ENCODE measurements around the gene ZNF711. TPM values are rescaled to one million over a fixed set of nuclear protein-coding genes. Genes with fewer than 3 reads are reported as not detected.
"Not testable (repeated sequence)": the region's sequence is repeated elsewhere in the genome, so short reads cannot be mapped to it uniquely, and the experiment has no call there.

The ZNF711 gene
- total RNA-seq, 4 donors from 2014 or later, result 2.6 to 6.8 (median 4.0) TPM

DNA sequence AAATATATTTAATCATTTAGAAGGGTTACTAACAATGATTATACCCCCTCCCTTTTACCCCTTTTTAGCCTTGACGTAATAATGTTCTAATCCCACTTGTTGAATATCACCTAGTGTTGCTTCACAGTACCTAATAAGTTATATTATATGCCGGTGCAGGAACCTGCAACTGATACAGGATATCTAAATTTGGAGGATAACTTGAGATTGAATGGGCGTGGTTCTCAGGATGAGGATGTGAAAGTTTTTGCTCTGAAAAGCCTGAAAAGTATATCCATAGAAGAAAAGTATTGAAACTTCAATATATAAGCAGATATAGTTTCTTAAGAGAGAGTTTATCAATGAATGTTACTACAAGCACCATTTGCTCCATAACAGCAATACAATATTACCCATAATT, 59.8 kb downstream of the ZNF711 start:
- WGBS, result 78% methylated on average over 3 of the region's 3 CpGs
- no peak for DNase-seq (ENCODE audit: low spot score in 2 of 2)
- Histone ChIP-seq H3K36me3 (no peaks in the 10 kb centered on the region), H3K9me3 (no peaks in the 10 kb centered on the region), H3K27ac (no peak overlapping the region), H3K27me3 (no peaks in the 10 kb centered on the region), H3K4me3 (no peak overlapping the region), H3K4me1 (no peaks in the 10 kb centered on the region)
- TF ChIP-seq, protein P1, sequence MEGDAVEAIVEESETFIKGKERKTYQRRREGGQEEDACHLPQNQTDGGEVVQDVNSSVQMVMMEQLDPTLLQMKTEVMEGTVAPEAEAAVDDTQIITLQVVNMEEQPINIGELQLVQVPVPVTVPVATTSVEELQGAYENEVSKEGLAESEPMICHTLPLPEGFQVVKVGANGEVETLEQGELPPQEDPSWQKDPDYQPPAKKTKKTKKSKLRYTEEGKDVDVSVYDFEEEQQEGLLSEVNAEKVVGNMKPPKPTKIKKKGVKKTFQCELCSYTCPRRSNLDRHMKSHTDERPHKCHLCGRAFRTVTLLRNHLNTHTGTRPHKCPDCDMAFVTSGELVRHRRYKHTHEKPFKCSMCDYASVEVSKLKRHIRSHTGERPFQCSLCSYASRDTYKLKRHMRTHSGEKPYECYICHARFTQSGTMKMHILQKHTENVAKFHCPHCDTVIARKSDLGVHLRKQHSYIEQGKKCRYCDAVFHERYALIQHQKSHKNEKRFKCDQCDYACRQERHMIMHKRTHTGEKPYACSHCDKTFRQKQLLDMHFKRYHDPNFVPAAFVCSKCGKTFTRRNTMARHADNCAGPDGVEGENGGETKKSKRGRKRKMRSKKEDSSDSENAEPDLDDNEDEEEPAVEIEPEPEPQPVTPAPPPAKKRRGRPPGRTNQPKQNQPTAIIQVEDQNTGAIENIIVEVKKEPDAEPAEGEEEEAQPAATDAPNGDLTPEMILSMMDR (IDR thresholded peaks at IDR 0.05), result no peak
- no peak for TF ChIP-seq POLR2AphosphoS5 (IDR thresholded peaks at IDR 0.05)
- TF ChIP-seq POLR2A (IDR thresholded peaks at IDR 0.05), result no peak
- TF ChIP-seq EP300 (IDR thresholded peaks at IDR 0.05), result no peak

DNA sequence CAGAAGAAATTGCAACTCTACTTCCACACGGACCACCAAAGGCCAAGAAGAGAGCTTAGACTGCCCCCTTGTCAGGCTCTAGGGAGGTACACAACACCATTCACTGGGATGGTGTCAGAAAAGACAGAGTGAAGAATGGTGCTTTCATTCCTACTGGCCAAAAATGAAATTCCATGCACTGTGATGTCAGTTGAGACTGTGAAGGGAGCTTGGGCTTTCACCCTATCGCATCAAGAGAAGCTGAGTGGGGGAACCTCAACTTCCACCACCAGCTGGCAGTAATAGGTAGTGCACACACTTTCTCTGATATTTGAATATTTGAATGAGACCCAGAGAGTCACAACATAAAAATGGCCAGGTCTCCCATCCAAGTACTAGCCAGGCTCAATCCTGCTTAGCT, 65.9 kb downstream of the ZNF711 start:
- DNase-seq (ENCODE audit: low spot score in 2 of 2), result no peak
- Histone ChIP-seq H3K9me3 (no peaks in the 10 kb centered on the region), H3K36me3 (no peaks in the 10 kb centered on the region), H3K27me3 (no peaks in the 10 kb centered on the region), H3K4me1 (no peaks in the 10 kb centered on the region), H3K4me3 (no peak overlapping the region), H3K27ac (no peak overlapping the region)
- TF ChIP-seq, protein P1 (IDR thresholded peaks at IDR 0.05), result no peak
- TF ChIP-seq POLR2A (IDR thresholded peaks at IDR 0.05) (no peak), POLR2AphosphoS5 (IDR thresholded peaks at IDR 0.05) (no peak), EP300 (IDR thresholded peaks at IDR 0.05) (no peak)
- WGBS, result 80% methylated on average over 2 of the region's 2 CpGs

DNA sequence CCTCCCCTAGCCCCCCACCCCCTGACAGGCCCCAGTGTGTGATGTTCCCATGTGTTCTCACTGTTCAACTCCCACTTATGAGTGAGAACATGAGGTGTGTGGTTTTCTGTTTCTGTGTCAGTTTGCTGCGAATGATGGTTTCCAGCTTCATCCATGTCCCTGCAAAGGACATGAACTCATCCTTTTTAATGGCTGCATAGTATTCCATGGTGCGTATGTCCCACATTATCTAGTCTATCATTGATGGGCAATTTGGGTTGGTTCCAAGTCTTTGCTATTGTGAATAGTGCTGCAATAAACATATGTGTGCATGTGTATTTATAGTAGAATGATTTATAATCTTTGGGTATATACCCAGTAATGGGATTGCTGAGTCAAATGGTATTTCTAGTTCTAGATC, 67.6 kb downstream of the ZNF711 start:
- not testable (repeated sequence) for H3K4me1 ChIP-seq; DNase-seq (ENCODE audit: low spot score in 2 of 2); H3K4me3 ChIP-seq; H3K27ac ChIP-seq; H3K27me3 ChIP-seq; H3K9me3 ChIP-seq; H3K36me3 ChIP-seq
- WGBS, result 95% methylated on average over 2 of the region's 2 CpGs

Other genes with a start within 250 kb of the ZNF711 start
- gene APOOL, start 240.1 kb upstream of the ZNF711 start, total RNA-seq, result 10 to 100 TPM; 13.0 to 15.2 (median 14.0) TPM
- gene SATL1, start 212 bp upstream of the ZNF711 start, total RNA-seq, result under 1 TPM in 2 of 4 donors, not detected in 2; 0.16 to 0.45 TPM
- gene POF1B, start 135.7 kb downstream of the ZNF711 start, total RNA-seq, result 100 to 1,000 TPM; 139 to 330 (median 304) TPM